H9 (cell line): ENCODE data around the gene ONECUT1. TPM values are rescaled to one million over a fixed set of nuclear protein-coding genes. Genes with fewer than 3 reads are reported as not detected.

Experiments
- DNase-seq: peaks from one replicate; pipeline ENCODE4 v3.0.0-alpha.2; 2017
- H2AFZ ChIP-seq: one replicate; pipeline ENCODE4 v1.6.1; 2013; ENCODE audit warnings: mild to moderate bottlenecking, low read length, control low read depth, moderate library complexity
- H2AK5ac ChIP-seq: 2 replicates; pipeline ENCODE4 v1.6.1; 2013; ENCODE audit warnings: low read length, control low read depth, mixed read lengths; ENCODE audit not compliant: insufficient read length
- H2BK120ac ChIP-seq: one replicate; pipeline ENCODE4 v1.6.1; 2013; ENCODE audit warnings: low read depth, mild to moderate bottlenecking, low read length, control low read depth, inconsistent platforms; ENCODE audit not compliant: poor library complexity, severe bottlenecking
- H2BK12ac ChIP-seq: 2 replicates; pipeline ENCODE4 v1.6.1; 2013; ENCODE audit warnings: low read length, control low read depth, mixed read lengths, low read depth; ENCODE audit not compliant: insufficient read length
- H2BK15ac ChIP-seq: 2 replicates; pipeline ENCODE4 v1.6.1; 2013; ENCODE audit warnings: low read depth, low read length, control low read depth
- H2BK20ac ChIP-seq: one replicate; pipeline ENCODE4 v1.6.1; 2013; ENCODE audit warnings: low read depth, mild to moderate bottlenecking, low read length, control low read depth, inconsistent platforms; ENCODE audit not compliant: poor library complexity, severe bottlenecking
- H2BK5ac ChIP-seq: 2 replicates; pipeline ENCODE4 v1.6.1; 2013; ENCODE audit warnings: low read length, control low read depth, mixed read lengths; ENCODE audit not compliant: insufficient read length
- H3K14ac ChIP-seq: 2 replicates; pipeline ENCODE4 v1.6.1; 2013; ENCODE audit warnings: low read length, control low read depth; ENCODE audit not compliant: insufficient read depth
- H3K18ac ChIP-seq: 2 replicates; pipeline ENCODE4 v1.6.1; 2013; ENCODE audit warnings: low read depth, mild to moderate bottlenecking, mixed read lengths, low read length, control low read depth; ENCODE audit not compliant: insufficient read length
- H3K23ac ChIP-seq: 2 replicates; pipeline ENCODE4 v1.6.1; 2013; ENCODE audit warnings: low read length, control low read depth, mixed read lengths, low read depth; ENCODE audit not compliant: insufficient read length
- H3K23me2 ChIP-seq: 2 replicates; pipeline ENCODE4 v1.6.1; 2013; ENCODE audit warnings: low read depth, mild to moderate bottlenecking, mixed read lengths, low read length, control low read depth; ENCODE audit not compliant: insufficient read length, poor library complexity, severe bottlenecking
- H3K27ac ChIP-seq: 2 replicates; pipeline ENCODE4 v1.5.1; 2013; ENCODE audit warnings: low read length, control low read depth, mixed read lengths, low read depth; ENCODE audit not compliant: insufficient read length
- H3K27me3 ChIP-seq: 2 replicates; pipeline ENCODE4 v1.6.1; 2013; ENCODE audit warnings: low read length, control low read depth, inconsistent platforms; ENCODE audit not compliant: insufficient read depth
- H3K4ac ChIP-seq: 2 replicates; pipeline ENCODE4 v1.6.1; 2013; ENCODE audit warnings: low read depth, mild to moderate bottlenecking, control low read depth, inconsistent platforms, low read length, moderate library complexity
- H3K4me1 ChIP-seq: 2 replicates; pipeline ENCODE4 v1.6.1; 2013; ENCODE audit warnings: low read length, control low read depth, inconsistent platforms; ENCODE audit not compliant: insufficient read depth
- H3K4me2 ChIP-seq: 2 replicates; pipeline ENCODE4 v1.6.1; 2013; ENCODE audit warnings: low read length, control low read depth, mixed read lengths; ENCODE audit not compliant: insufficient read length, insufficient read depth
- H3K56ac ChIP-seq: 2 replicates; pipeline ENCODE4 v1.6.1; 2013; ENCODE audit warnings: low read depth, mild to moderate bottlenecking, mixed read lengths, low read length, control low read depth; ENCODE audit not compliant: insufficient read length
- H3K79me1 ChIP-seq: 2 replicates; pipeline ENCODE4 v1.6.1; 2013; ENCODE audit warnings: low read depth, mild to moderate bottlenecking, moderate library complexity, low read length, control low read depth, inconsistent platforms; ENCODE audit not compliant: insufficient read depth, poor library complexity, severe bottlenecking
- H3K79me2 ChIP-seq: 2 replicates; pipeline ENCODE4 v1.6.1; 2013; ENCODE audit warnings: low read length, control low read depth, inconsistent platforms; ENCODE audit not compliant: insufficient read depth
- H3K9ac ChIP-seq: 2 replicates; pipeline ENCODE4 v1.6.1; 2013; ENCODE audit warnings: low read length, control low read depth, mixed read lengths; ENCODE audit not compliant: insufficient read length; ENCODE audit errors: extremely low read depth
- H3K9me3 ChIP-seq: one replicate; pipeline ENCODE4 v1.6.1; 2013; ENCODE audit warnings: low read depth, low read length, inconsistent platforms; ENCODE audit not compliant: control insufficient read depth
- H3T11ph ChIP-seq: one replicate; pipeline ENCODE4 v1.6.1; 2013; ENCODE audit warnings: mild to moderate bottlenecking, low read length, control low read depth, inconsistent platforms
- H4K20me1 ChIP-seq: one replicate; pipeline ENCODE4 v1.6.1; 2013; ENCODE audit not compliant: control insufficient read depth, insufficient read length, insufficient read depth
- H4K5ac ChIP-seq: 2 replicates; pipeline ENCODE4 v1.6.1; 2013; ENCODE audit warnings: low read depth, mild to moderate bottlenecking, mixed read lengths, low read length, control low read depth; ENCODE audit not compliant: insufficient read length
- H4K8ac ChIP-seq: replicated peaks from 2 replicates; pipeline ENCODE4 v1.6.1; 2013; ENCODE audit warnings: low read length, control low read depth, mixed read lengths, low read depth; ENCODE audit not compliant: insufficient read length
- H4K91ac ChIP-seq: 2 replicates; pipeline ENCODE4 v1.6.1; 2013; ENCODE audit warnings: low read depth, mild to moderate bottlenecking, moderate library complexity, mixed read lengths, low read length, control low read depth; ENCODE audit not compliant: insufficient read length
- H3K27ac Mint-ChIP-seq, 3 experiments: 2 replicates in 2 of 3; 3 replicates in 1 of 3; pipeline ENCODE4 v1.8.0; 2020 to 2021; ENCODE audit warnings: mixed read lengths in 3 of 3, mild to moderate bottlenecking in 1 of 3, moderate library complexity in 1 of 3
- H3K27me3 Mint-ChIP-seq: 2 replicates; pipeline ENCODE4 v1.8.0; 2021; ENCODE audit warnings: low read depth, mild to moderate bottlenecking, moderate library complexity, mixed read lengths
- H3K36me3 Mint-ChIP-seq, 3 experiments: 2 replicates in 2 of 3; 3 replicates in 1 of 3; pipeline ENCODE4 v1.8.0; 2020 to 2021; ENCODE audit warnings: low read depth in 3 of 3, mixed read lengths in 3 of 3; ENCODE audit not compliant: insufficient read depth in 1 of 3
- H3K4me1 Mint-ChIP-seq, 2 experiments: 2 replicates each; pipeline ENCODE4 v1.8.0; 2020; ENCODE audit warnings: mixed read lengths in 2 of 2
- H3K4me3 Mint-ChIP-seq, 2 experiments: 2 replicates in 1 of 2; 3 replicates in 1 of 2; pipeline ENCODE4 v1.8.0; 2020 to 2021; ENCODE audit warnings: mild to moderate bottlenecking in 2 of 2, mixed read lengths in 2 of 2, moderate library complexity in 1 of 2
- H3K9me3 Mint-ChIP-seq, 2 experiments: 2 replicates in 1 of 2; 3 replicates in 1 of 2; pipeline ENCODE4 v1.8.0; 2020; ENCODE audit warnings: mild to moderate bottlenecking in 2 of 2, mixed read lengths in 2 of 2, moderate library complexity in 1 of 2
- CTCF ChIP-seq: fragments of 200-600 bp; sonication (generic); conservative IDR thresholded peaks from 3 replicates; pipeline ENCODE4 v1.8.0; 2021; ENCODE audit warnings: antibody characterized with exemption, mild to moderate bottlenecking
- WGBS: extraction: QIAGEN DNeasy Blood & Tissue Kit; methylation state at CpG from one replicate; pipeline ENCODE4 v1.1.7; 2013; ENCODE audit warnings: missing lambda C conversion rate, low lambda C conversion rate, mixed read lengths; ENCODE audit not compliant: insufficient read length; ENCODE audit errors: extremely low coverage; 5-methylcytosine and 5-hydroxymethylcytosine counted together
- total RNA-seq: library from RNA; stranded (reverse); gene quantifications from 2 replicates; pipeline ENCODE4 v1.2.1, GENCODE V29; 2021

ONECUT1 gene
- total RNA-seq, 1 experiment from 2014 or later, result 14.1 TPM

- H4K20me1 ChIP-seq, result no peaks in the 10 kb centered on the region
- no peak overlapping the region for H3K4me2 ChIP-seq
- Mint-ChIP-seq H3K27me3 (no peaks in the 10 kb centered on the region; the same call in 1 of the 2 replicates), H3K9me3 (peaks cover 1 to 6% of the 10 kb centered on the region in 2 experiments), H3K27ac (no peak overlapping the region), H3K36me3 (peaks cover 0 to 8% (median 0%) of the 10 kb centered on the region in 3 experiments; a peak in 3 of 7 replicates), H3K4me3 (no peak overlapping the region), H3K4me1 (peaks cover 17 to 22% of the 10 kb centered on the region in 2 experiments)
- H2AFZ ChIP-seq, result no peak overlapping the region
- H4K5ac ChIP-seq, result no peak overlapping the region
- H2AK5ac ChIP-seq, result no peak overlapping the region
- H3K14ac ChIP-seq, result no peak overlapping the region
- TF ChIP-seq CTCF, result no peak
- H3K23ac ChIP-seq, result no peak overlapping the region
- H2BK15ac ChIP-seq, result no peak overlapping the region
- no peak overlapping the region for H2BK5ac ChIP-seq
- no peaks in the 10 kb centered on the region for H3K27me3 ChIP-seq
- H3K4me1 ChIP-seq, result peaks cover 2% of the 10 kb centered on the region; the same call in 1 of the 2 replicates
- no peak overlapping the region for H4K91ac ChIP-seq
- H2BK120ac ChIP-seq, result no peak overlapping the region
- H2BK12ac ChIP-seq, result no peak overlapping the region
- H3K79me2 ChIP-seq, result no peaks in the 10 kb centered on the region
- no peak overlapping the region for H3T11ph ChIP-seq
- no peaks in the 10 kb centered on the region for H3K9me3 ChIP-seq
- H3K27ac ChIP-seq, result no peak overlapping the region
- DNase-seq, result no peak
- no peaks in the 10 kb centered on the region for H3K79me1 ChIP-seq
- no peaks in the 10 kb centered on the region for H3K23me2 ChIP-seq
- no CpG with 5 or more reads among the region's 4 CpGs for WGBS
- H3K56ac ChIP-seq, result no peak overlapping the region
- H4K8ac ChIP-seq, result no peak overlapping the region
- H3K18ac ChIP-seq, result no peak overlapping the region
- H3K4ac ChIP-seq, result no peak overlapping the region
- no peak overlapping the region for H2BK20ac ChIP-seq
- no peak overlapping the region for H3K9ac ChIP-seq
These were observed 60.0 kb downstream of the ONECUT1 start for GRCh38 chr15:52730173-52730572.
